GM12892 (cell line): ENCODE measurements around the gene DIDO1.
"Not testable (repeated sequence)": the region's sequence is repeated elsewhere in the genome, so short reads cannot be mapped to it uniquely, and the experiment has no call there.

Experiments used
- DNase-seq: peaks from one replicate; pipeline ENCODE4 v3.0.0; 2011; ENCODE audit not compliant: insufficient read length
- FAIRE-seq: peaks from 2 replicates; lab custom pipeline; 2011; peaks lifted over from hg19 to GRCh38; lab: Jason Lieb, UNC
- POLR2A ChIP-seq: IDR thresholded peaks from 2 replicates; pipeline ENCODE4 v1.6.1; 2011; ENCODE audit warnings: low read depth, low read length, control low read depth
- POLR2AphosphoS5 ChIP-seq: IDR thresholded peaks from 2 replicates; pipeline ENCODE4 v1.6.1; 2011; ENCODE audit warnings: low read depth, low read length, control low read depth
- TAF1 ChIP-seq: IDR thresholded peaks from 2 replicates; pipeline ENCODE4 v1.6.1; 2011; ENCODE audit warnings: low read depth, mild to moderate bottlenecking, control low read depth, low read length, borderline replicate concordance

Gene DIDO1

DNA sequence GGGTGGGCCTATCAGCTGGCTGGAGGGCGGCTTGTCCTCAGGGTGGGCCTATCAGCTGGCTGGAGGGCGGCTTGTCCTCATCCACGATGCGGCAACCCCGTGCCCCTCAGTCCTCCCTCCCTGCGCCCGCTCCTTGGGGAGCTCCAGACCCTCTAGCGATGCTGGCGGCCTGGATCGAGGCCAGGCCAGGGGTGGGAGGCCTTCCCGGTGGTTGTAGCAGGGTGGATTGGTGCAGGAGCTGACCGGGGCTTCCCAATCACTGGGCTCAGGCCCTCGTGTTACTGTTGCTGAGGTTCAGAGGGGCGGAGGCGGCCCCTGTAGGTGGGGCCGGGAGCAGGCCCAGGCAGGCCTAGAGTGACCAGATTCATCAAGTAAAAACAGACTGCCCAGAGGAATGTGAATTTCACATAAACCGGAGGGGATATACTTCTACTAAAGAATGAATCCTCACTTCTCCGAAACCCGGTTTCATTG, 35.0 kb upstream of the DIDO1 start:
- DNase-seq (no peak), FAIRE-seq (no peak)
- no peak for TF ChIP-seq POLR2AphosphoS5
- no peak for TF ChIP-seq POLR2A

- FAIRE-seq, DNase-seq: not testable (repeated sequence)
These were observed 34.4 kb upstream of the DIDO1 start for GRCh38 chr20:62960446-62961309.

- TF ChIP-seq TAF1 (no peak), POLR2A (no peak), POLR2AphosphoS5 (no peak)
- no peak for FAIRE-seq
- no peak for DNase-seq
These were observed 33.7 kb upstream of the DIDO1 start for GRCh38 chr20:62959998-62960436.

DNA sequence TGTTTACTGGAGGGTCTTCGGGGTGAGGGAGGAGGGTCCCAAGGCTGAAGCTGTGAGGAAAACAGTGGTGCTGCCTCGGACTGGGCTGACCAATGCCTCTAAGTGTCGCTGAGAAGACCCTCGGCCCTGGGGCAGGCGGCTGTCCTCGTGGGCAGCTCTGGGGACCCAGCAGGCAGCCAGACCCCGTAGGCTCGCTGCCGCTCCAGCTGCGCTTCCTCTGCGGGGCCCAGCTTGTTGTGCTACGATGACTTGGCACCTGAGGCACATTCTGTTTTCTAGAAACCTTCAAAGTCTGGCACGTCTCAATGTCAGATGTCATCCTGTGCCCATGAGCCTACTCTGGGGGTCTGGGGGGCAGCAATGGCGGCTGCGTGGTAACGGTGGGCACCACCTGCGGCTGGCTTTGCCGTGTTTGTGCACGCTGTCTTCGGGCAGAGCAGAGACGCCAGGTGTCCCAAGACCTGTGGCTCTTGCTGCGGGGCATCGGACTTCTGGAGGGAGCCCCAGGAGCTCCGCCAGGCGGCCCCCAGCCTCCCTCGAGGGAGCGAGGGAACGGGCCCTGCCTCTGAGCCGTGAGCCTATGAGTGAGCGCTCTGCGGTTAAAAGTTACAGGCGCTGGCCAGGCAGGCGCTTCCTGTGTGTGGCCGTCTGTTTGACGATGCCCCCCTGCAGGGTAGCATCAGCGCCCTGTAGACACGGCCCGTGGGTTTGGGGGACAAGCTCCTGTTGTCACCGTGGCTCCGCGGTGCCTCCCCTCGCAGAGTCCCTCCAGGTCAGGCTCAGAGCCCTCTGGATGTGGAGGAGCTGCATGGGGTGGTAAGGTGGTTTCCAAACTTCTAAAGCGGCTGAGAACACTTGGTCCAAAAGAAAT, 33.0 kb upstream of the DIDO1 start:
- FAIRE-seq (no peak), DNase-seq (no peak)
- TF ChIP-seq POLR2A: no peak
- TF ChIP-seq POLR2AphosphoS5: no peak
- TF ChIP-seq TAF1: no peak

DNA sequence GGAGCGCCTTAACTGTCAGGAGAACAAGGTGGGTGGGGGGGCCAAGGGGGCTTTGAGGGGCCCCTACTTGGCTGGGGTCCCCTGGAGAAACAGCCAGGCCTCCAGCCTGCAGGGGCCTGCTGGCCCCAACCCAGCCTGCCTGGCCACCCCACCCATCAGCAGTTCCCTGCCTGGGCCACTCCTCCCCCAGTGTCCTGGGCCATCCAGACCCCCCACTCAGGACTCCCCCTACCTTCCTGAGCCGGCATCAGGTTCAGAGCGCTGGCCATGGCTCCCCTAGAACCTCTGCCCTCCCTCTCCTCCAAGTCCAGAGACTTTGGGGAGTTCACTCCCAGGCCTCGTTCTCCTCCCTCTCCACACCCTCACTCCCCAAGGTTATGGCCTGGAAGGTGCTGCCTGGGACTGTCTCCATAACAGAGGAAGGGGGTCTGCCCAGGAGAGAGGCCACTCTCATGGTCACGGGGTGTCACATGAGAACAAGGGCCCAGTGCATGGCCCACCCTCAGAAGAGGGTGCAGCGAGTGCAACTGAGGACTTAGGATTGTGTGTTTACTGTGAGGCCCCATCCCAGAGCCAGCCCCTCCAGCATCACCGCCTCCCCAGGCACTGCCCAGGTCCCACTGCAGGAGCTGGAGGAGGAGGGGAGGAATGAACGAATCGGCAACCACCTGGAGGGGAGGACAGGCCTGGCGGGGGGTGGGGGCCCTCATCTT, 32.2 kb upstream of the DIDO1 start:
- no peak for TF ChIP-seq POLR2AphosphoS5
- TF ChIP-seq POLR2A: no peak
- TF ChIP-seq TAF1: no peak
- DNase-seq: no peak
- FAIRE-seq: no peak

DNA sequence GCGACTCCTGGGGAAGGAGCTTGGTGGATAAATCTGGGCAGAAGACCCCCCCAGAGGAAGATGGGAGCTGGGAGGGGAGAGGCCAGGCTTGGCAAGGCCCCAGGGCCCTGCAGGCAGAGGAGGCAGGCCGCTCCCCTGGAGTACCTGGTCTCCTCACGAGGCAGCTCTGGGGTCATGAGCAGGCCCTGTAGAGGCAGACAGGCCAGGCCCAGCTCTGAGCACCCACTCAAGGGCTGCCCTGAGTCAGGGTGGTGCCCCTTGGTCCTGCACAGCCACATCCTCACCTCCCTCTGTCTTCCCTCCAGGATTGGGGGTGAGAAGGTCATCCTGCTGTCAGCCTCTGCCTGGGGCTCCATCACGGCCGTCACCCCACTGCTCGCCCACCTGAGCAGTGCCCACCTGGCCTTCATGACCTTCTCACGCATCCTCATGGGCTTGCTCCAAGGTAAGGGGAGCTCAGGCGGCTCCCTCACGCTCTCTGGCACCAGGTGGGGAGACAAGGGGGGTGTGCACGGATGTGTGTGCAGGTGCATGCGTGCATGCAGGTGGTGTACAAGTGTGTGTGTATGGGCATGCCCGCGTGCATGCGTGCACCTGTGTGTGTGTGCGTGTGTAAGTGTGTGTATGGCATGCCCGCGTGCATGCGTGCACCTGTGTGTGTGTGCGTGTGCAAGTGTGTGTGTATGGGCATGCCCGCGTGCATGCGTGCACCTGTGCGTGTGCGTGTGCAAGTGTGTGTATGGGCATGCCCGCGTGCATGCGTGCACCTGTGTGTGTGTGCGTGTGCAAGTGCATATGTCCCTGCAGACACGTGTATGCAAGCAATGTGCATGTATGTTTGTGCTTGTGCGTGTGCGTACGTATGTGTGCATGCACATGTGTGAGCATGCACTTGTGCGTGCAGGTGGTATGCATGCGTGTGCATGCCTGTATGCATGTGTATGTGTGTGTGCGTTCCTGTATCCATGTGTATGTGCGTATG, 31.1 kb upstream of the DIDO1 start:
- DNase-seq (no peak), FAIRE-seq (no peak)
- no peak for TF ChIP-seq TAF1
- no peak for TF ChIP-seq POLR2A

- DNase-seq: no peak
- TF ChIP-seq TAF1 (no peak), POLR2A (no peak), POLR2AphosphoS5 (no peak)
- no peak for FAIRE-seq
These were observed 30.3 kb upstream of the DIDO1 start for GRCh38 chr20:62956387-62957135.

GRCh38 chr20:62955519-62956386, 29.4 kb upstream of the DIDO1 start:
- no peak for TF ChIP-seq TAF1
- TF ChIP-seq POLR2AphosphoS5: no peak
- TF ChIP-seq POLR2A: no peak
- DNase-seq (no peak), FAIRE-seq (no peak)
